Measurements from ENCODE around the gene ADCK1.
"Not testable (repeated sequence)": the region's sequence is repeated elsewhere in the genome, so short reads cannot be mapped to it uniquely, and the experiment has no call there.

The ADCK1 gene

GRCh38 chr14:77864580-77864979 is 64.7 kb downstream of the ADCK1 start:
- peak; percentile 76 for FAIRE-seq
- no peak for DNase-seq (ENCODE audit: low spot score)

- DNase-seq (ENCODE audit: low spot score), result no peak
- FAIRE-seq, result no peak
Measured at GRCh38 chr14:77865455-77865854, 65.5 kb downstream of the ADCK1 start.

- FAIRE-seq, result no peak
- DNase-seq (ENCODE audit: low spot score), result no peak
Measured at GRCh38 chr14:77866932-77867331, 67.0 kb downstream of the ADCK1 start.

- DNase-seq (ENCODE audit: low spot score), result no peak
- peak; percentile 65 for FAIRE-seq
Measured at GRCh38 chr14:77867476-77867875, 67.6 kb downstream of the ADCK1 start.

GRCh38 chr14:77868552-77869285 is 68.8 kb downstream of the ADCK1 start:
- DNase-seq (ENCODE audit: low spot score), result no peak
- no peak for FAIRE-seq

GRCh38 chr14:77869340-77869739 is 69.4 kb downstream of the ADCK1 start:
- DNase-seq (ENCODE audit: low spot score) (no peak), FAIRE-seq (no peak)

- FAIRE-seq (no peak), DNase-seq (ENCODE audit: low spot score) (no peak)
Measured at GRCh38 chr14:77870646-77871045, 70.7 kb downstream of the ADCK1 start.

GRCh38 chr14:77872152-77872551 is 72.2 kb downstream of the ADCK1 start:
- DNase-seq (ENCODE audit: low spot score) (no peak), FAIRE-seq (no peak)

GRCh38 chr14:77872983-77873382 is 73.1 kb downstream of the ADCK1 start:
- FAIRE-seq (no peak), DNase-seq (ENCODE audit: low spot score) (no peak)

- DNase-seq (ENCODE audit: low spot score) (no peak), FAIRE-seq (no peak)
Measured at GRCh38 chr14:77878783-77879182, 78.9 kb downstream of the ADCK1 start.

GRCh38 chr14:77880056-77880455 is 80.1 kb downstream of the ADCK1 start:
- DNase-seq (ENCODE audit: low spot score) (no peak), FAIRE-seq (no peak)

- no peak for FAIRE-seq
- DNase-seq (ENCODE audit: low spot score), result no peak
Measured at GRCh38 chr14:77882098-77882497, 82.2 kb downstream of the ADCK1 start.

GRCh38 chr14:77882636-77883035 is 82.7 kb downstream of the ADCK1 start:
- FAIRE-seq (no peak), DNase-seq (ENCODE audit: low spot score) (no peak)

GRCh38 chr14:77883131-77883846 is 83.4 kb downstream of the ADCK1 start:
- FAIRE-seq, result no peak

GRCh38 chr14:77883847-77884238 is 83.9 kb downstream of the ADCK1 start:
- no peak for FAIRE-seq
- no peak for DNase-seq (ENCODE audit: low spot score)

More at GRCh38 chr14:77883131-77883846, 83.4 kb downstream of the ADCK1 start:
- no peak for DNase-seq (ENCODE audit: low spot score)

- DNase-seq (ENCODE audit: low spot score), result no peak
- FAIRE-seq, result no peak
Measured at GRCh38 chr14:77885367-77885766, 85.5 kb downstream of the ADCK1 start.

- DNase-seq (ENCODE audit: low spot score), result no peak
- no peak for FAIRE-seq
Measured at GRCh38 chr14:77886010-77886409, 86.1 kb downstream of the ADCK1 start.

- FAIRE-seq; DNase-seq (ENCODE audit: low spot score): not testable (repeated sequence)
Measured at GRCh38 chr14:77888903-77889302, 89.0 kb downstream of the ADCK1 start.

GRCh38 chr14:77889971-77890442 is 90.1 kb downstream of the ADCK1 start:
- no peak for DNase-seq (ENCODE audit: low spot score)

GRCh38 chr14:77890873-77891272 is 91.0 kb downstream of the ADCK1 start:
- no peak for FAIRE-seq
- no peak for DNase-seq (ENCODE audit: low spot score)

More at GRCh38 chr14:77889971-77890442, 90.1 kb downstream of the ADCK1 start:
- no peak for FAIRE-seq

- FAIRE-seq (peak; percentile 65), DNase-seq (ENCODE audit: low spot score) (no peak)
Measured at GRCh38 chr14:77892381-77892871, 92.5 kb downstream of the ADCK1 start.

GRCh38 chr14:77892890-77893484 is 93.1 kb downstream of the ADCK1 start:
- DNase-seq (ENCODE audit: low spot score) (no peak), FAIRE-seq (no peak)
